Fibroblast of villous mesenchyme (primary cell): ENCODE results near the gene RASSF6. TPM values are rescaled to one million over a fixed set of nuclear protein-coding genes. Genes with fewer than 3 reads are reported as not detected.

ENCODE experiments used
- DNase-seq: peaks from one replicate; pipeline ENCODE4 v3.0.0-alpha.2; 2010; ENCODE audit warnings: low read depth
- H3K4me3 ChIP-seq: 2 replicates; pipeline ENCODE4 v1.5.1; 2011; ENCODE audit warnings: low read depth, mild to moderate bottlenecking, low read length
- CTCF ChIP-seq: IDR thresholded peaks from 2 replicates; pipeline ENCODE4 v1.5.1; 2012; ENCODE audit warnings: low read depth, mild to moderate bottlenecking, low read length; ENCODE audit not compliant: insufficient read depth
- small RNA-seq: library from RNA; depleted of rRNA; stranded (forward); fragments of <200 nt; gene quantifications from one replicate; pipeline ENCODE3, GENCODE V24; 2012
- total RNA-seq: library from RNA; depleted of rRNA; stranded (reverse); fragments of >200 nt; gene quantifications from 2 replicates; pipeline ENCODE4 v1.2.3, GENCODE V29; 2012

The RASSF6 gene
- total RNA-seq, 1 donor, result not detected

GRCh38 chr4:73528171-73528570 lies 92.1 kb downstream of the RASSF6 start:
- no peak for TF ChIP-seq CTCF
- H3K4me3 ChIP-seq, result no peak overlapping the region
- no peak for DNase-seq

- H3K4me3 ChIP-seq, result no peak overlapping the region
- no peak for TF ChIP-seq CTCF
- no peak for DNase-seq
Measured at GRCh38 chr4:73527196-73527595, 93.0 kb downstream of the RASSF6 start.

GRCh38 chr4:73525611-73526010 lies 94.6 kb downstream of the RASSF6 start:
- DNase-seq, result no peak
- no peak for TF ChIP-seq CTCF
- H3K4me3 ChIP-seq, result no peak overlapping the region

- no peak for TF ChIP-seq CTCF
- no peak overlapping the region for H3K4me3 ChIP-seq
Measured at GRCh38 chr4:73523126-73523525, 97.1 kb downstream of the RASSF6 start.

More at GRCh38 chr4:73523126-73523525, 97.1 kb downstream of the RASSF6 start:
- no peak for DNase-seq

Small RNAs within 50 kb of the gene (small RNA-seq; reads per million reads assigned to genes)
- gene AC074250.1, result not detected

Other genes with a start within 250 kb of the RASSF6 start
- gene ALB, start 216.1 kb downstream of the RASSF6 start, total RNA-seq, result not detected in 2 replicates
- 0.32 TPM in 1 of 2 replicates, not detected in the other for gene AFP, start 184.2 kb downstream of the RASSF6 start, total RNA-seq
- not detected in 2 replicates for gene AFM, start 138.7 kb downstream of the RASSF6 start, total RNA-seq
- 25.1 and 294 TPM in 2 replicates for gene CXCL8, start 120.1 kb upstream of the RASSF6 start, total RNA-seq
- gene CXCL6, start 216.2 kb upstream of the RASSF6 start, total RNA-seq, result 0.64 and 4.7 TPM in 2 replicates
- not detected in 2 replicates for gene PF4V1, start 232.9 kb upstream of the RASSF6 start, total RNA-seq
- 17.4 and 134 TPM in 2 replicates for gene CXCL1, start 249.0 kb upstream of the RASSF6 start, total RNA-seq